SK-N-SH (cell line): ENCODE data around the gene IFNG-AS1. TPM values are rescaled to one million over a fixed set of nuclear protein-coding genes. Genes with fewer than 3 reads are reported as not detected.

Experiments
- CTCF ChIA-PET: fragments of 300-600, 350-600 bp; formaldehyde crosslinking; extraction: SDS; loops from one replicate; lab custom pipeline; 2021; lab: Yijun Ruan, JAX
- POLR2A ChIA-PET: fragments of 350-600 bp; sonication (Branson Sonifier 250); formaldehyde crosslinking; extraction: SDS; loops from one replicate; lab custom pipeline; 2020; ENCODE audit warnings: antibody characterized with exemption, inconsistent platforms; lab: Yijun Ruan, JAX
- DNase-seq: peaks from one replicate; pipeline ENCODE4 v3.0.0; 2012
- H2AFZ ChIP-seq: fragments of 200-600 bp; sonication (generic); 2 replicates; pipeline ENCODE4 v1.8.1; 2016; ENCODE audit warnings: antibody characterized with exemption, mild to moderate bottlenecking, low read depth
- H3F3A ChIP-seq: fragments of 200-600 bp; sonication (generic); replicated peaks from 2 replicates; pipeline ENCODE3; 2016; ENCODE audit warnings: antibody characterized with exemption, mild to moderate bottlenecking; ENCODE audit not compliant: insufficient read depth
- H3K27ac ChIP-seq, 2 experiments: fragments of 200-500 bp in 1 of 2; fragments of 200-600 bp in 1 of 2; sonication (Bioruptor generic) in 1 of 2; sonication (generic), shearing (Covaris generic) in 1 of 2; 2 replicates each; pipeline versions ENCODE4 v1.5.1 to v1.6.1; 2014 to 2016; ENCODE audit warnings: low read depth in 2 of 2, inconsistent platforms in 1 of 2, low read length in 1 of 2, mild to moderate bottlenecking in 1 of 2, mixed read lengths in 1 of 2
- H3K27me3 ChIP-seq: fragments of 200-600 bp; sonication (generic), shearing (Covaris generic); 2 replicates; pipeline ENCODE4 v1.6.1; 2016; ENCODE audit warnings: mixed run types; ENCODE audit not compliant: insufficient read depth
- H3K36me3 ChIP-seq, 2 experiments: fragments of 200-500 bp in 1 of 2; fragments of 200-600 bp in 1 of 2; sonication (Bioruptor generic) in 1 of 2; sonication (generic) in 1 of 2; replicated peaks in 1 of 2; 2 replicates each; pipeline versions ENCODE3 to v1.5.1; 2014 to 2016; ENCODE audit warnings: low read length in 1 of 2, mild to moderate bottlenecking in 1 of 2; ENCODE audit not compliant: insufficient read depth in 2 of 2, control insufficient read depth in 1 of 2
- H3K4me1 ChIP-seq, 2 experiments: fragments of 200-500 bp in 1 of 2; fragments of 200-600 bp in 1 of 2; sonication (Bioruptor generic) in 1 of 2; sonication (generic), shearing (Covaris generic) in 1 of 2; 2 replicates each; pipeline versions ENCODE4 v1.5.1 to v1.6.1; 2014 to 2016; ENCODE audit warnings: low read depth in 1 of 2, low read length in 1 of 2, mixed run types in 1 of 2; ENCODE audit not compliant: insufficient read depth in 2 of 2, control insufficient read depth in 1 of 2
- H3K4me2 ChIP-seq: fragments of 200-600 bp; sonication (generic), shearing (Covaris generic); 2 replicates; pipeline ENCODE4 v1.6.1; 2017; ENCODE audit warnings: mixed run types
- H3K4me3 ChIP-seq, 2 experiments: fragments of 200-500 bp in 1 of 2; fragments of 200-600 bp in 1 of 2; sonication (Bioruptor generic) in 1 of 2; sonication (generic), shearing (Covaris generic) in 1 of 2; 2 replicates each; pipeline versions ENCODE4 v1.5.1 to v1.8.1; 2014 to 2016; ENCODE audit warnings: low read depth in 2 of 2, inconsistent platforms in 1 of 2, low read length in 1 of 2, mild to moderate bottlenecking in 1 of 2, mixed read lengths in 1 of 2, moderate library complexity in 1 of 2
- H3K79me2 ChIP-seq: fragments of 200-600 bp; sonication (generic); 2 replicates; pipeline ENCODE4 v1.8.1; 2017; ENCODE audit warnings: mild to moderate bottlenecking; ENCODE audit not compliant: insufficient read depth
- H3K9ac ChIP-seq: fragments of 200-600 bp; sonication (generic); 2 replicates; pipeline ENCODE4 v1.6.1; 2017; ENCODE audit warnings: mixed run types
- H3K9me2 ChIP-seq: fragments of 200-600 bp; sonication (generic); 2 replicates; pipeline ENCODE4 v1.6.1; 2017; ENCODE audit warnings: mixed run types
- H3K9me3 ChIP-seq: fragments of 200-600 bp; sonication (generic); 2 replicates; pipeline ENCODE4 v1.6.1; 2017; ENCODE audit warnings: mixed run types, mild to moderate bottlenecking, moderate library complexity
- H4K20me1 ChIP-seq: fragments of 200-600 bp; sonication (generic); 2 replicates; pipeline ENCODE4 v1.6.1; 2017; ENCODE audit warnings: mild to moderate bottlenecking, mixed run types; ENCODE audit not compliant: insufficient read depth
- ELF1 ChIP-seq: IDR thresholded peaks from 2 replicates; pipeline ENCODE4 v1.4.0; 2012
- EP300 ChIP-seq, 2 experiments: IDR thresholded peaks; 2 replicates each; pipeline versions ENCODE4 v1.4.0 to v1.6.1; 2012; ENCODE audit warnings: borderline replicate concordance in 1 of 2, low read depth in 1 of 2, low read length in 1 of 2
- FOXJ3 ChIP-seq: sonication (generic); formaldehyde crosslinking; IDR thresholded peaks from 2 replicates; pipeline ENCODE4 v1.5.1; 2020; ENCODE audit warnings: mild to moderate bottlenecking, missing genetic modification reagents
- FOXM1 ChIP-seq: IDR thresholded peaks from 2 replicates; pipeline ENCODE4 v1.4.0; 2012; ENCODE audit warnings: low read depth, mild to moderate bottlenecking
- GATA2 ChIP-seq: sonication (generic); formaldehyde crosslinking; IDR thresholded peaks from 2 replicates; pipeline ENCODE4 v1.5.0; 2020; ENCODE audit warnings: mild to moderate bottlenecking, missing genetic modification reagents
- JUND ChIP-seq: IDR thresholded peaks from 2 replicates; pipeline ENCODE4 v1.4.0; 2012
- MEF2A ChIP-seq: IDR thresholded peaks from 2 replicates; pipeline ENCODE4 v1.4.0; 2012; ENCODE audit warnings: low read depth, borderline replicate concordance
- NFIC ChIP-seq: IDR thresholded peaks from 2 replicates; pipeline ENCODE4 v1.4.0; 2012; ENCODE audit warnings: borderline replicate concordance
- POLR2AphosphoS5 ChIP-seq: IDR thresholded peaks from 2 replicates; pipeline ENCODE4 v1.6.1; 2012; ENCODE audit warnings: low read depth, low read length
- RCOR1 ChIP-seq: fragments of 150-350 bp; IDR thresholded peaks from 2 replicates; pipeline ENCODE4 v1.6.1; 2017; ENCODE audit warnings: antibody characterized with exemption, low read length
- RFX5 ChIP-seq: IDR thresholded peaks from 2 replicates; pipeline ENCODE4 v1.6.1; 2012; ENCODE audit warnings: mild to moderate bottlenecking, improper control_type of control experiment, low read length
- RXRA ChIP-seq: IDR thresholded peaks from 2 replicates; pipeline ENCODE4 v1.4.0; 2012; ENCODE audit warnings: low read depth, mild to moderate bottlenecking, borderline replicate concordance
- TEAD4 ChIP-seq: IDR thresholded peaks from 2 replicates; pipeline ENCODE4 v1.4.0; 2012; ENCODE audit warnings: mild to moderate bottlenecking, borderline replicate concordance; ENCODE audit not compliant: insufficient read depth
- WGBS: methylation state at CpG from one replicate; pipeline ENCODE4 v1.1.6; 2017; ENCODE audit warnings: low lambda C conversion rate; 5-methylcytosine and 5-hydroxymethylcytosine counted together
- polyA plus RNA-seq, 3 experiments: library from polyadenylated mRNA; depleted of rRNA; stranded (reverse); fragments of >200 nt; gene quantifications; 2 replicates each; pipeline ENCODE4 v1.2.3, GENCODE V29; 2012
- TF ChIP-seq, protein P1 (sequence below): IDR thresholded peaks from 2 replicates; pipeline ENCODE4 v1.4.0; 2012; ENCODE audit warnings: low read depth
- TF ChIP-seq, protein P2 (sequence below): IDR thresholded peaks from 2 replicates; pipeline ENCODE4; 2012
- TF ChIP-seq, protein P3 (sequence below): IDR thresholded peaks from 2 replicates; pipeline ENCODE4 v1.4.0; 2012; ENCODE audit warnings: low read depth, borderline replicate concordance
- TF ChIP-seq, protein P4 (sequence below): IDR thresholded peaks from 2 replicates; pipeline ENCODE4 v1.6.1; 2012; ENCODE audit warnings: mild to moderate bottlenecking, low read depth, low read length, moderate library complexity
- TF ChIP-seq, protein P5 (sequence below): fragments of 150-350 bp; IDR thresholded peaks from 2 replicates; pipeline ENCODE4 v1.6.1; 2016; ENCODE audit warnings: mild to moderate bottlenecking, low read depth, low read length
- TF ChIP-seq, protein P6 (sequence below): fragments of 200-600 bp; sonication (generic); IDR thresholded peaks from 2 replicates; pipeline ENCODE4 v1.6.1; 2017; ENCODE audit warnings: antibody characterized with exemption, mild to moderate bottlenecking, moderate library complexity

IFNG-AS1 gene
- polyA plus RNA-seq, 1 of the 3 experiments (the other 2 are of a cell fraction): not detected

DNA sequence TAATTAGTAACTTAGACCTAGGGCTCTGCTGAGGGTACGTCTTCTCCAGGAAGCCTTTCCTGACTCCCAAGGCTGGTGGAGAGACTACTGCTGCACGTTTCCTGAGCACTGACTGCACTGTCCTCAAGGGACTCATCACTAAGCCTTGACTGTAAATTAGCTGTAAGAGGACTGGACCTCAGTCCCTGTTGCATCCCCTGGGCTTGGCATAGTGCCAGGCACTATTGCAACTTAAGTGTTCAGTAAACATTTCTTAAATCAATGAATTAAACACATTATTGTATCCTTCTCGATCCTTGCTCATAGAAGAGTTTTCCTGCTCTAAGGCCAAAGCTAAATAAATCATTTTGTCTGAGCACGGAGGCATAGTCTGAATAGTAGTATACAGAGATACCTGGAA is 31.9 kb upstream of the IFNG-AS1 start:
- no peaks in the 10 kb centered on the region for H3K9me2 ChIP-seq
- H3F3A ChIP-seq: no peaks in the 10 kb centered on the region
- H3K9me3 ChIP-seq: no peaks in the 10 kb centered on the region
- no peak overlapping the region for H3K9ac ChIP-seq
- no peaks in the 10 kb centered on the region for H3K4me1 ChIP-seq
- no peak overlapping the region for H2AFZ ChIP-seq
- TF ChIP-seq RXRA (no peak), RFX5 (no peak), EP300 (IDR thresholded peaks at IDR 0.05; ENCODE audit: borderline replicate concordance in 1 of 2, low read depth in 1 of 2, low read length in 1 of 2) (no peak), POLR2AphosphoS5 (no peak), FOXJ3 (CRISPR knock-in tag) (no peak), TEAD4 (no peak), RCOR1 (no peak), FOXM1 (no peak), NFIC (no peak), GATA2 (CRISPR knock-in tag) (no peak), MEF2A (no peak), JUND (no peak), ELF1 (no peak)
- TF ChIP-seq, protein P1, sequence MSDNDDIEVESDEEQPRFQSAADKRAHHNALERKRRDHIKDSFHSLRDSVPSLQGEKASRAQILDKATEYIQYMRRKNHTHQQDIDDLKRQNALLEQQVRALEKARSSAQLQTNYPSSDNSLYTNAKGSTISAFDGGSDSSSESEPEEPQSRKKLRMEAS: no peak
- TF ChIP-seq, protein P2, sequence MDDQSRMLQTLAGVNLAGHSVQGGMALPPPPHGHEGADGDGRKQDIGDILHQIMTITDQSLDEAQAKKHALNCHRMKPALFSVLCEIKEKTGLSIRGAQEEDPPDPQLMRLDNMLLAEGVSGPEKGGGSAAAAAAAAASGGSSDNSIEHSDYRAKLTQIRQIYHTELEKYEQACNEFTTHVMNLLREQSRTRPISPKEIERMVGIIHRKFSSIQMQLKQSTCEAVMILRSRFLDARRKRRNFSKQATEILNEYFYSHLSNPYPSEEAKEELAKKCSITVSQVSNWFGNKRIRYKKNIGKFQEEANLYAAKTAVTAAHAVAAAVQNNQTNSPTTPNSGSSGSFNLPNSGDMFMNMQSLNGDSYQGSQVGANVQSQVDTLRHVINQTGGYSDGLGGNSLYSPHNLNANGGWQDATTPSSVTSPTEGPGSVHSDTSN: no peak
- TF ChIP-seq, protein P3, sequence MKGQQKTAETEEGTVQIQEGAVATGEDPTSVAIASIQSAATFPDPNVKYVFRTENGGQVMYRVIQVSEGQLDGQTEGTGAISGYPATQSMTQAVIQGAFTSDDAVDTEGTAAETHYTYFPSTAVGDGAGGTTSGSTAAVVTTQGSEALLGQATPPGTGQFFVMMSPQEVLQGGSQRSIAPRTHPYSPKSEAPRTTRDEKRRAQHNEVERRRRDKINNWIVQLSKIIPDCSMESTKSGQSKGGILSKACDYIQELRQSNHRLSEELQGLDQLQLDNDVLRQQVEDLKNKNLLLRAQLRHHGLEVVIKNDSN: no peak
- TF ChIP-seq, protein P4, sequence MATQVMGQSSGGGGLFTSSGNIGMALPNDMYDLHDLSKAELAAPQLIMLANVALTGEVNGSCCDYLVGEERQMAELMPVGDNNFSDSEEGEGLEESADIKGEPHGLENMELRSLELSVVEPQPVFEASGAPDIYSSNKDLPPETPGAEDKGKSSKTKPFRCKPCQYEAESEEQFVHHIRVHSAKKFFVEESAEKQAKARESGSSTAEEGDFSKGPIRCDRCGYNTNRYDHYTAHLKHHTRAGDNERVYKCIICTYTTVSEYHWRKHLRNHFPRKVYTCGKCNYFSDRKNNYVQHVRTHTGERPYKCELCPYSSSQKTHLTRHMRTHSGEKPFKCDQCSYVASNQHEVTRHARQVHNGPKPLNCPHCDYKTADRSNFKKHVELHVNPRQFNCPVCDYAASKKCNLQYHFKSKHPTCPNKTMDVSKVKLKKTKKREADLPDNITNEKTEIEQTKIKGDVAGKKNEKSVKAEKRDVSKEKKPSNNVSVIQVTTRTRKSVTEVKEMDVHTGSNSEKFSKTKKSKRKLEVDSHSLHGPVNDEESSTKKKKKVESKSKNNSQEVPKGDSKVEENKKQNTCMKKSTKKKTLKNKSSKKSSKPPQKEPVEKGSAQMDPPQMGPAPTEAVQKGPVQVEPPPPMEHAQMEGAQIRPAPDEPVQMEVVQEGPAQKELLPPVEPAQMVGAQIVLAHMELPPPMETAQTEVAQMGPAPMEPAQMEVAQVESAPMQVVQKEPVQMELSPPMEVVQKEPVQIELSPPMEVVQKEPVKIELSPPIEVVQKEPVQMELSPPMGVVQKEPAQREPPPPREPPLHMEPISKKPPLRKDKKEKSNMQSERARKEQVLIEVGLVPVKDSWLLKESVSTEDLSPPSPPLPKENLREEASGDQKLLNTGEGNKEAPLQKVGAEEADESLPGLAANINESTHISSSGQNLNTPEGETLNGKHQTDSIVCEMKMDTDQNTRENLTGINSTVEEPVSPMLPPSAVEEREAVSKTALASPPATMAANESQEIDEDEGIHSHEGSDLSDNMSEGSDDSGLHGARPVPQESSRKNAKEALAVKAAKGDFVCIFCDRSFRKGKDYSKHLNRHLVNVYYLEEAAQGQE: no peak
- TF ChIP-seq, protein P5, sequence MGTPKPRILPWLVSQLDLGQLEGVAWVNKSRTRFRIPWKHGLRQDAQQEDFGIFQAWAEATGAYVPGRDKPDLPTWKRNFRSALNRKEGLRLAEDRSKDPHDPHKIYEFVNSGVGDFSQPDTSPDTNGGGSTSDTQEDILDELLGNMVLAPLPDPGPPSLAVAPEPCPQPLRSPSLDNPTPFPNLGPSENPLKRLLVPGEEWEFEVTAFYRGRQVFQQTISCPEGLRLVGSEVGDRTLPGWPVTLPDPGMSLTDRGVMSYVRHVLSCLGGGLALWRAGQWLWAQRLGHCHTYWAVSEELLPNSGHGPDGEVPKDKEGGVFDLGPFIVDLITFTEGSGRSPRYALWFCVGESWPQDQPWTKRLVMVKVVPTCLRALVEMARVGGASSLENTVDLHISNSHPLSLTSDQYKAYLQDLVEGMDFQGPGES: no peak
- TF ChIP-seq, protein P6, sequence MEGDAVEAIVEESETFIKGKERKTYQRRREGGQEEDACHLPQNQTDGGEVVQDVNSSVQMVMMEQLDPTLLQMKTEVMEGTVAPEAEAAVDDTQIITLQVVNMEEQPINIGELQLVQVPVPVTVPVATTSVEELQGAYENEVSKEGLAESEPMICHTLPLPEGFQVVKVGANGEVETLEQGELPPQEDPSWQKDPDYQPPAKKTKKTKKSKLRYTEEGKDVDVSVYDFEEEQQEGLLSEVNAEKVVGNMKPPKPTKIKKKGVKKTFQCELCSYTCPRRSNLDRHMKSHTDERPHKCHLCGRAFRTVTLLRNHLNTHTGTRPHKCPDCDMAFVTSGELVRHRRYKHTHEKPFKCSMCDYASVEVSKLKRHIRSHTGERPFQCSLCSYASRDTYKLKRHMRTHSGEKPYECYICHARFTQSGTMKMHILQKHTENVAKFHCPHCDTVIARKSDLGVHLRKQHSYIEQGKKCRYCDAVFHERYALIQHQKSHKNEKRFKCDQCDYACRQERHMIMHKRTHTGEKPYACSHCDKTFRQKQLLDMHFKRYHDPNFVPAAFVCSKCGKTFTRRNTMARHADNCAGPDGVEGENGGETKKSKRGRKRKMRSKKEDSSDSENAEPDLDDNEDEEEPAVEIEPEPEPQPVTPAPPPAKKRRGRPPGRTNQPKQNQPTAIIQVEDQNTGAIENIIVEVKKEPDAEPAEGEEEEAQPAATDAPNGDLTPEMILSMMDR: no peak
- 77% methylated on average over 4 of the region's 4 CpGs for WGBS
- DNase-seq: no peak
- H3K4me3 ChIP-seq: no peak overlapping the region
- H3K27me3 ChIP-seq: no peaks in the 10 kb centered on the region
- H3K79me2 ChIP-seq: no peaks in the 10 kb centered on the region
- no peak overlapping the region for H3K4me2 ChIP-seq
- H3K36me3 ChIP-seq: no peaks in the 10 kb centered on the region
- ChIA-PET POLR2A (no interaction called here), CTCF (interaction anchor here (1.3 kb wide), 1 partner anchor 28 kb away, joined by 3 read pairs; no protein-coding TSS in a partner anchor)
- no peak overlapping the region for H3K27ac ChIP-seq
- H4K20me1 ChIP-seq: no peaks in the 10 kb centered on the region
